ENCODE measurements around the gene NR1D1. TPM values are rescaled to one million over a fixed set of nuclear protein-coding genes. Genes with fewer than 3 reads are reported as not detected.

The NR1D1 gene
- total and polyA plus RNA-seq, 10 donors: 3.3 to 15.8 (median 6.6) TPM

GRCh38 chr17:40139566-40140058 lies 39.2 kb upstream of the NR1D1 start:
- TF ChIP-seq POLR2A (IDR thresholded peaks at IDR 0.05) (no peak), CTCF (IDR thresholded peaks at IDR 0.05 in 8 of 11, conservative IDR thresholded peaks at IDR 0.05 in 3 of 11) (no peak), POLR2AphosphoS5 (IDR thresholded peaks at IDR 0.05) (no peak)
- peaks cover 18 to 84% (median 39%) of the 10 kb centered on the region in 6 donors for H3K4me1 ChIP-seq
- peak; percentile 78 for DNase-seq
- H3K27me3 ChIP-seq (replicated peaks in 1 of 7): no peaks in the 10 kb centered on the region
- peak overlapping the region; percentile 32 to 91 (median 60) for H3K4me3 ChIP-seq
- H3K36me3 ChIP-seq: peaks cover 0 to 74% (median 43%) of the 10 kb centered on the region in 6 donors
- 14 to 20% (median 16%) methylated on average over 14 of the region's 14 CpGs for WGBS, 5 donors
- intact Hi-C loops (cut with DNase I; ENCODE audit: low total_unique reads): no loop called here
- no peaks in the 10 kb centered on the region for H3K9me3 ChIP-seq
- peak overlapping the region; percentile 91 to 100 (median 98) for H3K27ac ChIP-seq

- DNase-seq: no peak
- peaks cover 0 to 77% (median 53%) of the 10 kb centered on the region in 6 donors for H3K36me3 ChIP-seq
- TF ChIP-seq POLR2A (IDR thresholded peaks at IDR 0.05) (no peak), CTCF (IDR thresholded peaks at IDR 0.05 in 8 of 11, conservative IDR thresholded peaks at IDR 0.05 in 3 of 11) (no peak), POLR2AphosphoS5 (IDR thresholded peaks at IDR 0.05) (no peak)
- no peaks in the 10 kb centered on the region for H3K27me3 ChIP-seq (replicated peaks in 1 of 7)
- H3K4me3 ChIP-seq: no peak overlapping the region
- 86 to 96% (median 88%) methylated on average over 3 of the region's 3 CpGs for WGBS, 5 donors
- no peaks in the 10 kb centered on the region for H3K9me3 ChIP-seq
- H3K4me1 ChIP-seq: peaks cover 10 to 63% (median 24%) of the 10 kb centered on the region in 6 donors
- intact Hi-C loops (cut with DNase I; ENCODE audit: low total_unique reads): no loop called here
- H3K27ac ChIP-seq: peak overlapping the region in 4 of 8 donors; percentile 21 to 99 (median 34)
Observed at GRCh38 chr17:40135817-40136216, 35.4 kb upstream of the NR1D1 start.

- TF ChIP-seq POLR2A (IDR thresholded peaks at IDR 0.05) (no peak), POLR2AphosphoS5 (IDR thresholded peaks at IDR 0.05) (no peak)
- WGBS, 5 donors: 89 to 94% (median 90%) methylated on average over 7 of the region's 7 CpGs
- Histone ChIP-seq H3K27ac (peak overlapping the region in 2 of 8 donors; percentile 13 to 99), H3K9me3 (no peaks in the 10 kb centered on the region), H3K36me3 (peaks cover 6 to 94% (median 67%) of the 10 kb centered on the region in 6 donors), H3K4me1 (peaks cover 4 to 69% (median 21%) of the 10 kb centered on the region in 6 donors), H3K27me3 (replicated peaks in 1 of 7) (no peaks in the 10 kb centered on the region), H3K4me3 (no peak overlapping the region)
- intact Hi-C loops (cut with DNase I; ENCODE audit: low total_unique reads): no loop called here
- no peak for DNase-seq
Observed at GRCh38 chr17:40134184-40134583, 33.8 kb upstream of the NR1D1 start.

GRCh38 chr17:40130352-40131042 lies 30.1 kb upstream of the NR1D1 start:
- WGBS, 5 donors: 59 to 89% (median 72%) methylated on average over 7 of the region's 7 CpGs
- Histone ChIP-seq H3K4me1 (peaks cover 0 to 74% (median 21%) of the 10 kb centered on the region in 6 donors), H3K27me3 (replicated peaks in 1 of 7) (no peaks in the 10 kb centered on the region), H3K9me3 (no peaks in the 10 kb centered on the region), H3K36me3 (peaks cover 7 to 100% (median 83%) of the 10 kb centered on the region in 6 donors), H3K4me3 (peak overlapping the region in 1 of 8 donors; percentile 44), H3K27ac (peak overlapping the region in 7 of 8 donors; percentile 64 to 92 (median 84))
- TF ChIP-seq CTCF (IDR thresholded peaks at IDR 0.05 in 8 of 11, conservative IDR thresholded peaks at IDR 0.05 in 3 of 11): no peak
- no peak for TF ChIP-seq POLR2A (IDR thresholded peaks at IDR 0.05)
- peak in 1 of 3 donors; percentile 80 for TF ChIP-seq POLR2AphosphoS5 (IDR thresholded peaks at IDR 0.05)
- intact Hi-C loops (cut with DNase I; ENCODE audit: low total_unique reads): no loop called here
- DNase-seq: no peak
